A549 (cell line): Measurements from ENCODE around the gene ZNF525. TPM values are rescaled to one million over a fixed set of nuclear protein-coding genes. Genes with fewer than 3 reads are reported as not detected.

ENCODE experiments used
- ATAC-seq, 2 experiments: fragments of 200-7000 bp in 1 of 2; fragments of >200 bp in 1 of 2; cut with Nextera tagmentation in 1 of 2; cut with Tn5 transposase in 1 of 2; 3 replicates each; pipeline versions ENCODE4 v1.8.0 to v1.9.1; 2018 to 2020; ENCODE audit warnings: mild to moderate bottlenecking in 1 of 2, moderate library complexity in 1 of 2
- CTCF ChIA-PET: fragments of 300-600 bp; sonication (Branson Sonifier 250); formaldehyde crosslinking; extraction: SDS; loops from one replicate; lab custom pipeline; 2021; ENCODE audit warnings: antibody characterized with exemption, inconsistent platforms; lab: Yijun Ruan, JAX
- POLR2A ChIA-PET: fragments of 350-600 bp; formaldehyde crosslinking; extraction: SDS; loops from one replicate; lab custom pipeline; 2021; ENCODE audit warnings: antibody characterized with exemption, inconsistent platforms; lab: Yijun Ruan, JAX
- DNase-seq, 2 experiments: peaks; one replicate each; pipeline versions ENCODE4 v3.0.0 to v3.0.0-alpha.2; 2011 to 2016; ENCODE audit warnings: low read depth in 1 of 2, low spot score in 1 of 2
- FAIRE-seq: peaks from 2 replicates; lab custom pipeline; 2011; peaks lifted over from hg19 to GRCh38; lab: Jason Lieb, UNC
- H3K27ac ChIP-seq, 2 experiments: fragments of >200 bp; sonication (Bioruptor Twin); formaldehyde crosslinking; 3 replicates each; pipeline ENCODE4 v1.5.1; 2016 to 2017
- H3K4me1 ChIP-seq: fragments of >200 bp; sonication (Bioruptor Twin); formaldehyde crosslinking; 3 replicates; pipeline ENCODE4 v1.6.1; 2016
- H3K4me2 ChIP-seq: fragments of >200 bp; sonication (Bioruptor Twin); formaldehyde crosslinking; 3 replicates; pipeline ENCODE4 v1.6.1; 2016
- H3K4me3 ChIP-seq: fragments of >200 bp; sonication (Bioruptor Twin); formaldehyde crosslinking; 3 replicates; pipeline ENCODE4 v1.5.1; 2016
- H3K9me3 ChIP-seq: fragments of >200 bp; sonication (Bioruptor Twin); formaldehyde crosslinking; 3 replicates; pipeline ENCODE4 v1.6.1; 2016
- BHLHE40 ChIP-seq: IDR thresholded peaks from 2 replicates; pipeline ENCODE4 v1.6.1; 2012; ENCODE audit warnings: low read depth, low read length, inconsistent platforms
- CBX8 ChIP-seq: fragments of 200-600 bp; sonication (generic); IDR thresholded peaks from 2 replicates; pipeline ENCODE4 v1.6.1; 2016
- CEBPB ChIP-seq, 2 experiments: fragments of >200 bp in 1 of 2; sonication (Bioruptor Twin) in 1 of 2; formaldehyde crosslinking in 1 of 2; IDR thresholded peaks; 2 replicates each; pipeline ENCODE4 v1.6.1; 2012 to 2016
- EHF ChIP-seq: fragments of 250-450 bp; sonication (Bioruptor Pico); IDR thresholded peaks from 2 replicates; pipeline ENCODE4 v1.5.0; 2020; ENCODE audit warnings: mild to moderate bottlenecking
- EHMT2 ChIP-seq: fragments of 200-600 bp; sonication (generic); IDR thresholded peaks from 2 replicates; pipeline ENCODE4 v1.6.1; 2016; ENCODE audit warnings: antibody characterized with exemption, low read depth, mild to moderate bottlenecking, moderate library complexity
- ESRRA ChIP-seq: fragments of 150-350 bp; IDR thresholded peaks from 2 replicates; pipeline ENCODE4 v1.6.1; 2014; ENCODE audit warnings: mild to moderate bottlenecking, low read length, borderline replicate concordance
- FOSB ChIP-seq: fragments of 250-450 bp; sonication (Bioruptor Pico); IDR thresholded peaks from 2 replicates; pipeline ENCODE4 v1.5.0; 2020; ENCODE audit warnings: mild to moderate bottlenecking, moderate library complexity
- FOSL2 ChIP-seq, 2 experiments: fragments of 450-650 bp in 1 of 2; fragments of >200 bp in 1 of 2; sonication (Bioruptor Twin) in 1 of 2; formaldehyde crosslinking; IDR thresholded peaks; 2 replicates each; pipeline versions ENCODE4 v1.5.0 to v1.6.1; 2016 to 2020; ENCODE audit warnings: mild to moderate bottlenecking in 1 of 2, moderate library complexity in 1 of 2
- FOXS1 ChIP-seq: fragments of 250-450 bp; sonication (Bioruptor Pico); IDR thresholded peaks from 2 replicates; pipeline ENCODE4 v1.5.0; 2020; ENCODE audit warnings: mild to moderate bottlenecking, moderate library complexity
- GATA3 ChIP-seq: IDR thresholded peaks from 2 replicates; pipeline ENCODE4 v1.6.1; 2012; ENCODE audit warnings: borderline replicate concordance
- HDAC2 ChIP-seq: fragments of 200-600 bp; sonication (generic); IDR thresholded peaks from 2 replicates; pipeline ENCODE4 v1.6.1; 2016
- HEYL ChIP-seq: fragments of 250-450 bp; sonication (Bioruptor Pico); IDR thresholded peaks from 2 replicates; pipeline ENCODE4 v1.8.0; 2021; ENCODE audit warnings: mild to moderate bottlenecking, moderate library complexity
- HOXA7 ChIP-seq: fragments of 250-450 bp; sonication (Bioruptor Pico); IDR thresholded peaks from 2 replicates; pipeline ENCODE4 v1.5.0; 2020; ENCODE audit warnings: mild to moderate bottlenecking, moderate library complexity
- HOXB13 ChIP-seq: fragments of 250-450 bp; sonication (Bioruptor Pico); IDR thresholded peaks from 2 replicates; pipeline ENCODE4 v1.5.0; 2020; ENCODE audit warnings: low read depth, mild to moderate bottlenecking, moderate library complexity
- HOXB5 ChIP-seq: fragments of 250-450 bp; sonication (Bioruptor Pico); IDR thresholded peaks from 2 replicates; pipeline ENCODE4 v1.5.0; 2020; ENCODE audit warnings: mild to moderate bottlenecking, moderate library complexity
- JUN ChIP-seq, 2 experiments: fragments of >200 bp; sonication (Bioruptor Twin); formaldehyde crosslinking; IDR thresholded peaks; 2 replicates in 1 of 2; 3 replicates in 1 of 2; pipeline ENCODE4 v1.6.1; 2016 to 2017
- JUNB ChIP-seq: fragments of >200 bp; sonication (Bioruptor Twin); formaldehyde crosslinking; IDR thresholded peaks from 2 replicates; pipeline ENCODE4 v1.6.1; 2016
- KDM1A ChIP-seq: fragments of 200-600 bp; sonication (generic); IDR thresholded peaks from 2 replicates; pipeline ENCODE4 v1.6.1; 2016; ENCODE audit warnings: low read depth, mild to moderate bottlenecking
- KDM5A ChIP-seq: fragments of 200-600 bp; sonication (generic); IDR thresholded peaks from 2 replicates; pipeline ENCODE4 v1.6.1; 2016; ENCODE audit warnings: antibody characterized with exemption, mild to moderate bottlenecking
- MAFK ChIP-seq: fragments of 450-650 bp; IDR thresholded peaks from 2 replicates; pipeline ENCODE4 v1.6.1; 2014; ENCODE audit not compliant: partially characterized antibody
- MYC ChIP-seq: IDR thresholded peaks from 2 replicates; pipeline ENCODE4 v1.6.1; 2012; ENCODE audit warnings: mild to moderate bottlenecking, inconsistent platforms, low read length, improper control_type of control experiment, borderline replicate concordance
- NFE2L2 ChIP-seq: fragments of 150-350 bp; conservative IDR thresholded peaks from 2 replicates; pipeline ENCODE4 v1.6.1; 2014; ENCODE audit warnings: low read length
- NPAS2 ChIP-seq: fragments of 250-450 bp; sonication (Bioruptor Pico); IDR thresholded peaks from 2 replicates; pipeline ENCODE4 v1.8.0; 2022; ENCODE audit warnings: mild to moderate bottlenecking, moderate library complexity, borderline replicate concordance
- NR3C1 ChIP-seq: fragments of >200 bp; sonication (Bioruptor Twin); formaldehyde crosslinking; IDR thresholded peaks from 3 replicates; pipeline ENCODE4 v1.6.1; 2017
- PHF8 ChIP-seq: fragments of 200-600 bp; sonication (generic); IDR thresholded peaks from 2 replicates; pipeline ENCODE4 v1.6.1; 2016; ENCODE audit warnings: low read depth, mild to moderate bottlenecking, antibody characterized with exemption, moderate library complexity, borderline replicate concordance
- POLR2AphosphoS2 ChIP-seq: conservative IDR thresholded peaks from 2 replicates; pipeline ENCODE4 v1.6.1; 2012; ENCODE audit warnings: low read length, improper control_type of control experiment, inconsistent platforms
- RAD21 ChIP-seq, 2 experiments: fragments of >200 bp in 1 of 2; sonication (Bioruptor Twin) in 1 of 2; formaldehyde crosslinking in 1 of 2; IDR thresholded peaks in 1 of 2; conservative IDR thresholded peaks in 1 of 2; 2 replicates in 1 of 2; 3 replicates in 1 of 2; pipeline ENCODE4 v1.6.1; 2012 to 2018; ENCODE audit warnings: inconsistent platforms in 1 of 2
- RFX5 ChIP-seq: fragments of 450-650 bp; IDR thresholded peaks from 2 replicates; pipeline ENCODE4 v1.7.1; 2014; ENCODE audit warnings: antibody characterized with exemption, mild to moderate bottlenecking, moderate library complexity
- SMC3 ChIP-seq: fragments of >200 bp; sonication (Bioruptor Twin); formaldehyde crosslinking; IDR thresholded peaks from 3 replicates; pipeline ENCODE4 v1.6.1; 2018; ENCODE audit warnings: inconsistent platforms
- ZC3H11A ChIP-seq: fragments of 450-650 bp; IDR thresholded peaks from 2 replicates; pipeline ENCODE4 v1.6.1; 2014; ENCODE audit warnings: antibody characterized with exemption, mild to moderate bottlenecking
- ZSCAN20 ChIP-seq: fragments of 250-450 bp; sonication (Bioruptor Pico); IDR thresholded peaks from 2 replicates; pipeline ENCODE4 v1.8.0; 2022; ENCODE audit warnings: mild to moderate bottlenecking, moderate library complexity
- WGBS: methylation state at CpG from one replicate; pipeline ENCODE4 v1.1.6; 2017; ENCODE audit errors: missing lambda C conversion rate; 5-methylcytosine and 5-hydroxymethylcytosine counted together
- polyA plus RNA-seq, 4 experiments: library from polyadenylated mRNA; depleted of rRNA in 3 of 4; stranded (reverse); fragments of >200 nt; fragmentation: RNase III in 1 of 4; extraction: RNeasy Plus Mini Kit Qiagen cat#74134 plus additional on column Dnase treatment in 1 of 4; gene quantifications; 2 replicates in 3 of 4; 3 replicates in 1 of 4; pipeline ENCODE4 v1.2.3, GENCODE V29; 2011 to 2017
- TF ChIP-seq, protein P1 (sequence below): fragments of 450-650 bp; IDR thresholded peaks from 2 replicates; pipeline ENCODE4 v1.6.1; 2014; ENCODE audit warnings: antibody characterized with exemption
- TF ChIP-seq, protein P2 (sequence below): fragments of >200 bp; sonication (Bioruptor Twin); formaldehyde crosslinking; IDR thresholded peaks from 2 replicates; pipeline ENCODE4 v1.6.1; 2016
- TF ChIP-seq, protein P3 (sequence below): IDR thresholded peaks from 2 replicates; pipeline ENCODE4 v1.6.1; 2012

ZNF525 gene
- polyA plus RNA-seq, 2 of the 4 experiments (the other 2 are of a cell fraction): 0.12 to 1.00 TPM

DNA sequence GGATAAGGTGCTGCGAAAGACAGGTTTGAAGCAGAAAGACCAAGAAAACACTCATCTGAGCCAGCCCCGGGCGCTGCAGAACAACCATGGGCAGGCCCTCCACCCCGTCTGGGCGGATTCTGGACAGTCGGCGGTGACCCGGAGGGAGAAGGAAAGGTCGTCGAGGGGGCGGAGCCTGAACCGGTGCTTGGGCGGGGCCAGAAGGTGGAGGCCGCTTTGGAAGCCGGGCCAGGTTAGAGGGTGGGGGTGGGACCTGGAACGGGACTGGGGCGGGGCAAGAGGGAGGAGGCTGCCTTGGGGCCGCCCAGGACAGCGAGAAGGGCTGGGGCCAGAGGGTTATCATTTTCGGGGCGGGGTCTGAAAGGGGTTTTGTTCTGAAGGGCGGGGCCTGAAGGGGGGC is 24.5 kb downstream of the ZNF525 start (continued):
- TF ChIP-seq EHF (CRISPR knock-in tag): no peak
- TF ChIP-seq GATA3: no peak

DNA sequence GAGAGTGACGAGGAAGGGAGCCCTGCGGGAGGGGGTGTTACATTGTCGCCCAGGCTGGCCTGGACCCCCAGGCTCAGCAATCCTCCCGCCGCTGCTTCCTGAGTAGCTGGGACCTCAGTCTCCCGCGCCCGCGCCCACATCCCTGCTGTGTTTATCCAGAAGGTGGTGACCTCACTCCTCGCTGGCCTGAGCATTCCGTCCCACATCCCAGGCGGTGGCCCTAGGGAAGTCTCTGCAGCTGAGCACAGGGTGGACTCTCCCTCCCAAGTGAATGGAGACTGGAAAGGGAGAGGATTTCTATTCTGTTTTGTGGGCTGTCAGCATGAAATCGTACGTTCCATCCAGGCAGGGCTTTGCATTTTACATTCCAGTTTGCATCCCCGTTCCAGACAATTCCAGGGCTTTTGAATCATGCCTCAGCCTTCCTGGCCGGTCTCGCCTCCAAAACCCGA is 29.0 kb downstream of the ZNF525 start:
- peaks cover 78% of the 10 kb centered on the region for H3K9me3 ChIP-seq
- WGBS: 57% methylated on average over 18 of the region's 18 CpGs
- ATAC-seq (peak in 1 of 2 experiments; percentile 12; a peak in 3 of 6 replicates), DNase-seq (no peak), FAIRE-seq (no peak)
- H3K27ac ChIP-seq: no peak overlapping the region; a peak in 1 of 6 replicates
- H3K4me3 ChIP-seq: peak overlapping the region; percentile 99
- CTCF ChIA-PET: no interaction called here
- H3K4me2 ChIP-seq: peak overlapping the region; percentile 95
- no peaks in the 10 kb centered on the region for H3K4me1 ChIP-seq
- POLR2A ChIA-PET: interaction anchor here (0.6 to 1.2 kb wide), 5 partner anchors 44 to 1205 kb away, joined by 3 to 12 read pairs (median 11); partner anchors contain the start of gene ZNF845
- no peak for TF ChIP-seq MYC
- TF ChIP-seq ZSCAN20: no peak
- no peak for TF ChIP-seq FOXS1 (CRISPR knock-in tag)
- TF ChIP-seq, protein P1, sequence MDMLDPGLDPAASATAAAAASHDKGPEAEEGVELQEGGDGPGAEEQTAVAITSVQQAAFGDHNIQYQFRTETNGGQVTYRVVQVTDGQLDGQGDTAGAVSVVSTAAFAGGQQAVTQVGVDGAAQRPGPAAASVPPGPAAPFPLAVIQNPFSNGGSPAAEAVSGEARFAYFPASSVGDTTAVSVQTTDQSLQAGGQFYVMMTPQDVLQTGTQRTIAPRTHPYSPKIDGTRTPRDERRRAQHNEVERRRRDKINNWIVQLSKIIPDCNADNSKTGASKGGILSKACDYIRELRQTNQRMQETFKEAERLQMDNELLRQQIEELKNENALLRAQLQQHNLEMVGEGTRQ: no peak
- TF ChIP-seq NPAS2 (CRISPR knock-in tag): no peak
- TF ChIP-seq PHF8: no peak
- TF ChIP-seq, protein P2, sequence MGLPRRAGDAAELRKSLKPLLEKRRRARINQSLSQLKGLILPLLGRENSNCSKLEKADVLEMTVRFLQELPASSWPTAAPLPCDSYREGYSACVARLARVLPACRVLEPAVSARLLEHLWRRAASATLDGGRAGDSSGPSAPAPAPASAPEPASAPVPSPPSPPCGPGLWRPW: no peak
- TF ChIP-seq SMC3: no peak
- TF ChIP-seq RAD21 (conservative IDR thresholded peaks at IDR 0.05 in 1 of 2, IDR thresholded peaks at IDR 0.05 in 1 of 2): no peak
- TF ChIP-seq BHLHE40: no peak
- TF ChIP-seq MAFK: no peak
- TF ChIP-seq KDM1A: no peak
- TF ChIP-seq ESRRA: no peak
- TF ChIP-seq CEBPB (IDR thresholded peaks at IDR 0.05): no peak
- no peak for TF ChIP-seq HOXA7 (CRISPR knock-in tag)

DNA sequence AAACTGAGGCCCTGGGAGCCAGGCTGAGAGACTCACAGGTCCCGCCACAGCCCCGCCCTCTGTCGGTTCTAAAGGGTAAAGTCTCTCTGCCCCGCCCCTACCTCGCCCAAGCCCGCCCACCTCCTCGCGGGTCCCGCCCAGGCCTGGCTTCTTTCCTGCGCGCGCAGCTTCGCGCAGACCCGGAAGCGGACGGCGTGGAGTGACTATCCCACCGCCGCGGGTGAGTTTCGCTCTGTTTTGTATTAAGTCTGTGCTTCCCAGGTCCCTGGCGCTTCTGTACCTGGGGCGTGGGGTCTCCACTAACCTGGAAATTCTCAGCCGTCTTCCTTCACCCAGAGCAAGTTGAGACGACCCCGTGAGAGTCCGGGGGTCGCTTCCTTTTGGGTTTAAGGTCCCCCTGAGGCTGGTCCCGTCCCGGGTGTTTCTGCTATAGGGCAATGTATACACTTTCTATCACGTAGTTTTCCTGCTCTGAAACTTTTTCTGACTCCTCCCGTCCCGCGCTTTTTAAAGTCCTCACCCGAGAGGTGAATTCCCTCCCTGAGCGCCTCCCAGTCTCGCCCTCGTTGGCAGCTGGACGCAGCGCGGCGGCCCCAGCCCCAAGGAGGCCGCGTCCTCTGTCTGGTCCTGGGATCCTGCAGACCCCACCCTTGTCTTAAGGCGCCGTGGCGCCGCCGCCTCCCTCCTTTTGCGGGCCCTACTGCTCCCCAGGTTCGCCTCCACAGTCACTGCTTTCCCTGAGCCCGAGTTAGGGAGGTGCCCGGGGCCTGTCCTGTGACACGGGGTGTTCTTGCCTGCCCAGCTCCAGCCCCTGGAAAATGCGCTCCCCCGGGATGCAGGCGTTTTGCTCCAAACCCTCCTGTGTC is 29.7 kb downstream of the ZNF525 start, which contains the start of gene ZNF765:
ZNF765 (plus strand) TSS at position 176 of the 866 bp plus-strand sequence. CDS start 2,867 bp downstream, outside the sequence.
- 2% methylated on average over 44 of the region's 58 CpGs for WGBS
- peak within 1 kb of the TSS; percentile 95 for H3K4me2 ChIP-seq
- FAIRE-seq (no peak), DNase-seq (peak; percentile 73 to 93), ATAC-seq (peak; percentile 98 to 99)
- no peaks in the 10 kb centered on the region for H3K4me1 ChIP-seq
- H3K4me3 ChIP-seq: peak within 1 kb of the TSS; percentile 99
- CTCF ChIA-PET: interaction anchor here (0.6 kb wide), 1 partner anchor 29 kb away, joined by 3 read pairs; no protein-coding TSS in a partner anchor
- peaks cover 78% of the 10 kb centered on the region for H3K9me3 ChIP-seq
- POLR2A ChIA-PET: interaction anchor here (0.6 to 1.2 kb wide), 5 partner anchors 44 to 1206 kb away, joined by 3 to 12 read pairs (median 11); partner anchors contain the start of gene ZNF845
- peak within 1 kb of the TSS; percentile 80 to 85 for H3K27ac ChIP-seq
- TF ChIP-seq HEYL (CRISPR knock-in tag) (no peak), NFE2L2 (no peak), FOSB (CRISPR knock-in tag) (no peak), GATA3 (no peak), HOXB5 (CRISPR knock-in tag) (no peak), POLR2AphosphoS2 (no peak), ZC3H11A (no peak), HDAC2 (no peak), JUN (IDR thresholded peaks at IDR 0.05) (peak; percentile 46 to 54; a peak in 2 of 5 replicates), HOXB13 (CRISPR knock-in tag) (no peak), FOXS1 (CRISPR knock-in tag) (no peak), JUNB (no peak), EHMT2 (no peak), FOSL2 (IDR thresholded peaks at IDR 0.05) (no peak), FOSL2 (CRISPR knock-in tag; IDR thresholded peaks at IDR 0.05) (no peak), NR3C1 (no peak), MYC (no peak), KDM5A (no peak), CBX8 (no peak), RFX5 (no peak)
- TF ChIP-seq, protein P3, sequence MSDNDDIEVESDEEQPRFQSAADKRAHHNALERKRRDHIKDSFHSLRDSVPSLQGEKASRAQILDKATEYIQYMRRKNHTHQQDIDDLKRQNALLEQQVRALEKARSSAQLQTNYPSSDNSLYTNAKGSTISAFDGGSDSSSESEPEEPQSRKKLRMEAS: peak; percentile 64
- TF ChIP-seq, protein P1: no peak
